HG03432 (cell line): ENCODE data around the gene RAB1B.
"Not testable (repeated sequence)": the region's sequence is repeated elsewhere in the genome, so short reads cannot be mapped to it uniquely, and the experiment has no call there.

Source experiments
- ATAC-seq: cut with Tn5 transposase; IDR thresholded peaks from one replicate; pipeline ENCODE4 v1.9.1; 2021; ENCODE audit warnings: mild to moderate bottlenecking, moderate library complexity; ENCODE audit not compliant: unreplicated experiment

RAB1B gene

GRCh38 chr11:66294626-66295620 lies 26.5 kb downstream of the RAB1B start:
- no peak for ATAC-seq

GRCh38 chr11:66297610-66298009 lies 29.2 kb downstream of the RAB1B start:
- no peak for ATAC-seq

GRCh38 chr11:66299186-66299585 lies 30.7 kb downstream of the RAB1B start:
- ATAC-seq, result no peak

GRCh38 chr11:66302656-66303055 lies 34.2 kb downstream of the RAB1B start:
- no peak for ATAC-seq

- no peak for ATAC-seq
Measured at GRCh38 chr11:66309475-66309874, 41.0 kb downstream of the RAB1B start.

- ATAC-seq, result no peak
Measured at GRCh38 chr11:66310324-66310723, 41.9 kb downstream of the RAB1B start.

GRCh38 chr11:66310803-66311440 lies 42.5 kb downstream of the RAB1B start:
- not testable (repeated sequence) for ATAC-seq

- no peak for ATAC-seq
Measured at GRCh38 chr11:66311470-66311964, 43.1 kb downstream of the RAB1B start.

GRCh38 chr11:66311965-66312548 lies 43.6 kb downstream of the RAB1B start:
- ATAC-seq, result peak; percentile 78

- ATAC-seq, result peak; percentile 48
Measured at GRCh38 chr11:66312549-66313320, 44.3 kb downstream of the RAB1B start.

- no peak for ATAC-seq
Measured at GRCh38 chr11:66313321-66314185, 45.1 kb downstream of the RAB1B start.

GRCh38 chr11:66314186-66314501 lies 45.7 kb downstream of the RAB1B start:
- ATAC-seq, result no peak

GRCh38 chr11:66314561-66315497 lies 46.4 kb downstream of the RAB1B start:
- ATAC-seq, result no peak

GRCh38 chr11:66315498-66315885 lies 47.1 kb downstream of the RAB1B start:
- ATAC-seq, result no peak

GRCh38 chr11:66315921-66316811 lies 47.7 kb downstream of the RAB1B start:
- ATAC-seq, result no peak

GRCh38 chr11:66316849-66317251 lies 48.4 kb downstream of the RAB1B start, which contains the start of gene CD248:
Gene CD248, minus strand, starts transcription at chr11:66317044. Its CDS starts 17 bp downstream, at chr11:66317027.
- ATAC-seq, result no peak

- ATAC-seq, result no peak
Measured at GRCh38 chr11:66317322-66317722, 48.9 kb downstream of the RAB1B start.
